GM12878 (cell line): ENCODE results near the gene ATP6V0A4. TPM values are rescaled to one million over a fixed set of nuclear protein-coding genes. Genes with fewer than 3 reads are reported as not detected.

ENCODE experiments used
- ATAC-seq: fragments of 200-7000 bp; cut with Tn5 transposase; 3 replicates; pipeline ENCODE4 v1.9.1; 2020; ENCODE audit warnings: mild to moderate bottlenecking, moderate library complexity
- BruUV-seq: library from RNA; stranded (reverse); fragments of 400-500 nt; replicated peaks from 2 replicates; lab custom pipeline; 2021; lab: Mats Ljungman, UMichigan
- CTCF ChIA-PET: fragments of 300-600 bp; sonication (Branson Sonifier 250); formaldehyde crosslinking; extraction: SDS; loops from one replicate; lab custom pipeline; 2021; ENCODE audit warnings: inconsistent platforms; lab: Yijun Ruan, JAX
- POLR2A ChIA-PET: fragments of 350-600 bp; formaldehyde crosslinking; extraction: SDS; loops from one replicate; lab custom pipeline; 2021; ENCODE audit warnings: inconsistent platforms; lab: Charles Lee
- RAD21 ChIA-PET: fragments of 300-600 bp; sonication (Branson Sonifier 250); formaldehyde crosslinking; loops from one replicate; lab custom pipeline; 2023; ENCODE audit warnings: antibody characterized with exemption; ENCODE audit not compliant: unreplicated experiment; lab: Charles Lee
- SMC1A ChIA-PET: fragments of 300-600 bp; sonication (Branson Sonifier 250); formaldehyde crosslinking; loops from one replicate; lab custom pipeline; 2023; ENCODE audit not compliant: unreplicated experiment, uncharacterized antibody; lab: Charles Lee
- DNase-seq: peaks from one replicate; pipeline ENCODE4 v3.0.0-alpha.2; 2011; ENCODE audit warnings: low read depth, low spot score
- FAIRE-seq: peaks from 3 replicates; lab custom pipeline; 2011; peaks lifted over from hg19 to GRCh38; lab: Jason Lieb, UNC
- H2AFZ ChIP-seq: 2 replicates; pipeline ENCODE4 v1.6.0; 2011; ENCODE audit warnings: low read depth, low read length, control low read depth; ENCODE audit not compliant: control insufficient read depth
- H3K27ac ChIP-seq: 2 replicates; pipeline ENCODE4 v1.5.1; 2011; ENCODE audit warnings: control low read depth; ENCODE audit not compliant: control insufficient read depth, insufficient read depth
- H3K27me3 ChIP-seq, 2 experiments: replicated peaks in 1 of 2; 2 replicates each; pipeline versions ENCODE4 v1.6.0 to v1.6.1; 2011; ENCODE audit warnings: low read length in 1 of 2; ENCODE audit not compliant: control insufficient read depth in 2 of 2, insufficient read depth in 2 of 2
- H3K36me3 ChIP-seq, 2 experiments: 2 replicates each; pipeline ENCODE4 v1.5.1; 2011; ENCODE audit warnings: low read length in 1 of 2; ENCODE audit not compliant: control insufficient read depth in 2 of 2, insufficient read depth in 2 of 2
- H3K4me1 ChIP-seq: 2 replicates; pipeline ENCODE4 v1.6.1; 2011; ENCODE audit warnings: mild to moderate bottlenecking, low read length, moderate library complexity, mixed read lengths; ENCODE audit not compliant: control insufficient read depth, insufficient read depth
- H3K4me2 ChIP-seq: 2 replicates; pipeline ENCODE4 v1.6.0; 2011; ENCODE audit warnings: control low read depth; ENCODE audit not compliant: control insufficient read depth, insufficient read depth
- H3K4me3 ChIP-seq: fragments of 200-600 bp; sonication (generic); 2 replicates; pipeline ENCODE4 v1.5.1; 2016
- H3K79me2 ChIP-seq: 2 replicates; pipeline ENCODE4 v1.6.0; 2011; ENCODE audit warnings: low read length; ENCODE audit not compliant: control insufficient read depth, insufficient read depth
- H3K9ac ChIP-seq: 2 replicates; pipeline ENCODE4 v1.8.0; 2011; ENCODE audit warnings: low read length, control low read depth, mixed read lengths; ENCODE audit not compliant: control insufficient read depth, insufficient read depth
- H3K9me3 ChIP-seq: replicated peaks from 3 replicates; pipeline ENCODE4 v1.5.1; 2011; ENCODE audit warnings: mild to moderate bottlenecking, low read length; ENCODE audit not compliant: control insufficient read depth, insufficient read depth
- H4K20me1 ChIP-seq: 2 replicates; pipeline ENCODE4 v1.6.0; 2011; ENCODE audit not compliant: control insufficient read depth, insufficient read depth
- ATF7 ChIP-seq: fragments of 450-650 bp; IDR thresholded peaks from 2 replicates; pipeline ENCODE4 v1.6.1; 2016; ENCODE audit warnings: low read depth, mild to moderate bottlenecking
- BHLHE40 ChIP-seq, 2 experiments: fragments of 450-650 bp in 1 of 2; IDR thresholded peaks; 2 replicates each; pipeline ENCODE4 v1.6.1; 2011 to 2017; ENCODE audit warnings: low read depth in 2 of 2, borderline replicate concordance in 1 of 2, improper control_type of control experiment in 1 of 2, low read length in 1 of 2, mild to moderate bottlenecking in 1 of 2
- BRCA1 ChIP-seq: IDR thresholded peaks from 2 replicates; pipeline ENCODE4 v1.6.1; 2011; ENCODE audit warnings: low read depth, low read length, improper control_type of control experiment
- CREM ChIP-seq: IDR thresholded peaks from 2 replicates; pipeline ENCODE4 v1.6.1; 2014; ENCODE audit warnings: antibody characterized with exemption, low read depth
- FOS ChIP-seq: IDR thresholded peaks from 3 replicates; pipeline ENCODE4 v1.6.1; 2011; ENCODE audit warnings: borderline replicate concordance; ENCODE audit not compliant: insufficient read length; ENCODE audit errors: extremely low read depth
- HDAC2 ChIP-seq: fragments of 200-600 bp; sonication (generic); IDR thresholded peaks from 2 replicates; pipeline ENCODE4 v1.6.1; 2017
- IKZF2 ChIP-seq, 2 experiments: fragments of 450-650 bp; IDR thresholded peaks; 2 replicates each; pipeline ENCODE4 v1.6.1; 2017; ENCODE audit warnings: mild to moderate bottlenecking in 2 of 2, moderate library complexity in 2 of 2
- KLF5 ChIP-seq: fragments of 450-650 bp; IDR thresholded peaks from 2 replicates; pipeline ENCODE4 v1.6.1; 2014; ENCODE audit warnings: mild to moderate bottlenecking; ENCODE audit not compliant: partially characterized antibody
- MXI1 ChIP-seq: fragments of 150-350 bp; IDR thresholded peaks from 2 replicates; pipeline ENCODE4 v1.6.1; 2011; ENCODE audit warnings: low read depth, mild to moderate bottlenecking, inconsistent platforms, low read length, improper control_type of control experiment
- POU2F2 ChIP-seq: IDR thresholded peaks from 3 replicates; pipeline ENCODE4 v1.6.1; 2011; ENCODE audit warnings: low read depth, mild to moderate bottlenecking, low read length, borderline replicate concordance
- WGBS: methylation state at CpG from one replicate; pipeline ENCODE4 v1.1.6; 2016; ENCODE audit warnings: low lambda C conversion rate; ENCODE audit not compliant: insufficient replicate concordance, insufficient coverage; ENCODE audit errors: missing lambda C conversion rate; 5-methylcytosine and 5-hydroxymethylcytosine counted together
- in situ Hi-C: fragments of 300-500 bp; cut with MboI; formaldehyde crosslinking; loops from 9 replicates; pipeline ENCODE4 v1.14.3; 2018; ENCODE audit warnings: mixed read lengths
- intact Hi-C: fragments of 100-400 bp; cut with micrococcal nuclease; formaldehyde crosslinking; loops from one replicate; pipeline ENCODE4 v1.14.2; 2022; ENCODE audit not compliant: unreplicated experiment
- polyA plus RNA-seq, 11 experiments: library from polyadenylated mRNA; depleted of rRNA in 4 of 11; unstranded in 6 of 11; stranded (reverse) in 5 of 11; fragments of >200 nt; fragmentation: Nextera tagmentation in 4 of 11; fragmentation: Illumina TruSeq in 1 of 11; extraction: Ambion mirVana in 4 of 11; extraction: Trizol in 1 of 11; gene quantifications; 1 replicate in 1 of 11; 2 replicates in 10 of 11; pipeline versions ENCODE4 v1.2.1 to v1.2.3, GENCODE V29; 2011 to 2016; ENCODE audit warnings: inconsistent platforms in 2 of 11, missing spikeins in 2 of 11, low read depth in 1 of 11
- total RNA-seq, 4 experiments: library from RNA; depleted of rRNA in 3 of 4; stranded (reverse); fragments of >200 nt in 3 of 4; fragmentation: Illumina TruSeq in 1 of 4; extraction: Trizol in 1 of 4; gene quantifications; 2 replicates each; pipeline versions ENCODE4 v1.2.1 to v1.2.3, GENCODE V29; 2013 to 2021
- TF ChIP-seq, protein P1 (sequence below): fragments of 450-650 bp; IDR thresholded peaks from 2 replicates; pipeline ENCODE4 v1.6.1; 2014; ENCODE audit warnings: mild to moderate bottlenecking
- TF ChIP-seq, protein P2 (sequence below): fragments of 450-650 bp; IDR thresholded peaks from 2 replicates; pipeline ENCODE4 v1.6.1; 2018; ENCODE audit warnings: mild to moderate bottlenecking, low read depth, moderate library complexity; ENCODE audit not compliant: partially characterized antibody
- TF ChIP-seq, protein P3 (sequence below): IDR thresholded peaks from 2 replicates; pipeline ENCODE4 v1.6.1; 2011; ENCODE audit warnings: mild to moderate bottlenecking, low read depth, low read length, moderate library complexity; ENCODE audit not compliant: insufficient replicate concordance

Gene ATP6V0A4
- total and polyA plus RNA-seq, 10 of the 15 experiments (the other 5 are each of a cell fraction or from before 2014, with no cell fraction given), result not detected

DNA sequence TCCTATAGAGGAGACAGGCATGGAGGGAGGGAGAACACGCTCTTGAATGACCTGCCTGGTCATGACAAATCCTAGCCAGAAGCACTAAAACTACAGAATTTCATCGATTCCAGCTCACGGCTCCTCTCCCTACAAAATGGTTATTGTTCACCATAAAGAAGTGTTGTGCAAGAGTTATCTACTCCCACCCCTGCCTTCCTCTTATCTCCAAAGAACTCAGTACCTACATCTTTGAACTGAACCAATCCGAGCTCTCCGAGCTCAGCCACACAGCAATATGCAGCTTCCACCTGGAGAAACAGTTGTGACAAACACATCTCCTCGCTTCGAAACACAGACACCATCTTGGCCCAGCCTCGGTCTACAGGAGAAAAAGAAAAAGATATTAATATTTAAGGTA, 27.1 kb downstream of the ATP6V0A4 start:
- H3K27ac ChIP-seq, result no peak overlapping the region
- H4K20me1 ChIP-seq, result no peaks in the 10 kb centered on the region
- POLR2A ChIA-PET, result interaction anchor here (0.6 kb wide), 1 partner anchor 852 kb away, joined by 3 read pairs; no protein-coding TSS in a partner anchor
- TF ChIP-seq MXI1, result no peak
- TF ChIP-seq CREM, result no peak
- TF ChIP-seq, protein P1, sequence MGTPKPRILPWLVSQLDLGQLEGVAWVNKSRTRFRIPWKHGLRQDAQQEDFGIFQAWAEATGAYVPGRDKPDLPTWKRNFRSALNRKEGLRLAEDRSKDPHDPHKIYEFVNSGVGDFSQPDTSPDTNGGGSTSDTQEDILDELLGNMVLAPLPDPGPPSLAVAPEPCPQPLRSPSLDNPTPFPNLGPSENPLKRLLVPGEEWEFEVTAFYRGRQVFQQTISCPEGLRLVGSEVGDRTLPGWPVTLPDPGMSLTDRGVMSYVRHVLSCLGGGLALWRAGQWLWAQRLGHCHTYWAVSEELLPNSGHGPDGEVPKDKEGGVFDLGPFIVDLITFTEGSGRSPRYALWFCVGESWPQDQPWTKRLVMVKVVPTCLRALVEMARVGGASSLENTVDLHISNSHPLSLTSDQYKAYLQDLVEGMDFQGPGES, result no peak
- no peak for TF ChIP-seq KLF5
- TF ChIP-seq POU2F2, result no peak
- no peak overlapping the region for H3K9ac ChIP-seq
- no peaks in the 10 kb centered on the region for H3K79me2 ChIP-seq
- no peaks in the 10 kb centered on the region for H3K9me3 ChIP-seq
- ATAC-seq (no peak), DNase-seq (no peak), FAIRE-seq (no peak)
- intact Hi-C loops (no loop called here), in situ Hi-C loops (no loop called here)
- 50% methylated on average over 8 of the region's 8 CpGs for WGBS
- CTCF ChIA-PET, result interaction anchor here (0.7 kb wide), 1 partner anchor 10 kb away, joined by 3 read pairs; no protein-coding TSS in a partner anchor
- H2AFZ ChIP-seq, result no peak overlapping the region
- H3K4me1 ChIP-seq, result no peaks in the 10 kb centered on the region
- no TSS peak for BruUV-seq
- H3K4me3 ChIP-seq, result no peak overlapping the region
- SMC1A ChIA-PET, result no interaction called here
- no peaks in the 10 kb centered on the region for H3K36me3 ChIP-seq
- no peaks in the 10 kb centered on the region for H3K27me3 ChIP-seq
- H3K4me2 ChIP-seq, result no peak overlapping the region
- RAD21 ChIA-PET, result no interaction called here

DNA sequence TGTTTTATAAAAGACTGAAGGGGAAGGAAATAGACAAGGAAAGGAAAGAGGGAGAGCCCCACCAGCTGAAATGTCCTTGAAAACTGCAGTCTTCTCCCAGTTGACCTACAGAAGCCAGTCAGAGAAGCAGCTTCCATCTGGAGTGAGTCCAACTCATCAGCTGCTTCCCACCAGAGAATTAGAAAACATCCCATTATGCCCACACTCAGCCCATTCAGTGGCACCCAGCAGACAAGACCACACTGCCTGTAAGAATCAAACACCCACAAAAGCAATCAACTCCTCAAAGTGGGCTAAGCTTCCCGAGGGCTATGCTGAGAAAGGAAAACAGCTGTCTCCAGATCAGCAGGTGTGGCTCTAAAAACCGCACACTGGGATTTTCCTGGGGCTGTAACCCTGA, 29.8 kb downstream of the ATP6V0A4 start:
- RAD21 ChIA-PET, result no interaction called here
- intact Hi-C loops, result no loop called here
- TF ChIP-seq IKZF2 (IDR thresholded peaks at IDR 0.05), result no peak
- no peak for TF ChIP-seq FOS
- TF ChIP-seq, protein P2, sequence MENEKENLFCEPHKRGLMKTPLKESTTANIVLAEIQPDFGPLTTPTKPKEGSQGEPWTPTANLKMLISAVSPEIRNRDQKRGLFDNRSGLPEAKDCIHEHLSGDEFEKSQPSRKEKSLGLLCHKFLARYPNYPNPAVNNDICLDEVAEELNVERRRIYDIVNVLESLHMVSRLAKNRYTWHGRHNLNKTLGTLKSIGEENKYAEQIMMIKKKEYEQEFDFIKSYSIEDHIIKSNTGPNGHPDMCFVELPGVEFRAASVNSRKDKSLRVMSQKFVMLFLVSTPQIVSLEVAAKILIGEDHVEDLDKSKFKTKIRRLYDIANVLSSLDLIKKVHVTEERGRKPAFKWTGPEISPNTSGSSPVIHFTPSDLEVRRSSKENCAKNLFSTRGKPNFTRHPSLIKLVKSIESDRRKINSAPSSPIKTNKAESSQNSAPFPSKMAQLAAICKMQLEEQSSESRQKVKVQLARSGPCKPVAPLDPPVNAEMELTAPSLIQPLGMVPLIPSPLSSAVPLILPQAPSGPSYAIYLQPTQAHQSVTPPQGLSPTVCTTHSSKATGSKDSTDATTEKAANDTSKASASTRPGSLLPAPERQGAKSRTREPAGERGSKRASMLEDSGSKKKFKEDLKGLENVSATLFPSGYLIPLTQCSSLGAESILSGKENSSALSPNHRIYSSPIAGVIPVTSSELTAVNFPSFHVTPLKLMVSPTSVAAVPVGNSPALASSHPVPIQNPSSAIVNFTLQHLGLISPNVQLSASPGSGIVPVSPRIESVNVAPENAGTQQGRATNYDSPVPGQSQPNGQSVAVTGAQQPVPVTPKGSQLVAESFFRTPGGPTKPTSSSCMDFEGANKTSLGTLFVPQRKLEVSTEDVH, result no peak
- TF ChIP-seq BRCA1, result no peak
- no peak for TF ChIP-seq ATF7
- TF ChIP-seq HDAC2, result no peak
- no peak for TF ChIP-seq BHLHE40 (IDR thresholded peaks at IDR 0.05; ENCODE audit: borderline replicate concordance in 1 of 2, low read depth in 2 of 2, low read length in 1 of 2)
- TF ChIP-seq, protein P3, sequence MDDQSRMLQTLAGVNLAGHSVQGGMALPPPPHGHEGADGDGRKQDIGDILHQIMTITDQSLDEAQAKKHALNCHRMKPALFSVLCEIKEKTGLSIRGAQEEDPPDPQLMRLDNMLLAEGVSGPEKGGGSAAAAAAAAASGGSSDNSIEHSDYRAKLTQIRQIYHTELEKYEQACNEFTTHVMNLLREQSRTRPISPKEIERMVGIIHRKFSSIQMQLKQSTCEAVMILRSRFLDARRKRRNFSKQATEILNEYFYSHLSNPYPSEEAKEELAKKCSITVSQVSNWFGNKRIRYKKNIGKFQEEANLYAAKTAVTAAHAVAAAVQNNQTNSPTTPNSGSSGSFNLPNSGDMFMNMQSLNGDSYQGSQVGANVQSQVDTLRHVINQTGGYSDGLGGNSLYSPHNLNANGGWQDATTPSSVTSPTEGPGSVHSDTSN, result no peak

More for the DNA sequence above, 29.8 kb downstream of the ATP6V0A4 start:
- no peaks in the 10 kb centered on the region for H4K20me1 ChIP-seq
- ChIA-PET CTCF (no interaction called here), POLR2A (no interaction called here), SMC1A (no interaction called here)
- in situ Hi-C loops, result no loop called here
- FAIRE-seq (no peak), DNase-seq (no peak), ATAC-seq (no peak)
- no peaks in the 10 kb centered on the region for H3K9me3 ChIP-seq
- H3K4me3 ChIP-seq, result no peak overlapping the region
- H3K4me1 ChIP-seq, result no peaks in the 10 kb centered on the region
- no peaks in the 10 kb centered on the region for H3K79me2 ChIP-seq
- H3K36me3 ChIP-seq, result no peaks in the 10 kb centered on the region
- no peak overlapping the region for H2AFZ ChIP-seq
- no peaks in the 10 kb centered on the region for H3K27me3 ChIP-seq
- WGBS, result 0% methylated on average over 2 of the region's 2 CpGs
- no peak overlapping the region for H3K9ac ChIP-seq
- no peak overlapping the region for H3K4me2 ChIP-seq
- no peak overlapping the region for H3K27ac ChIP-seq
- no TSS peak for BruUV-seq
